ENCODE results near the gene PPFIA4. TPM values are rescaled to one million over a fixed set of nuclear protein-coding genes. Genes with fewer than 3 reads are reported as not detected.

Gene PPFIA4
- total RNA-seq, 1 experiment from 2014 or later = 10.8 TPM

- no peaks in the 10 kb centered on the region for H3K79me2 ChIP-seq (ENCODE audit: insufficient read depth, low read length)
- no peak for DNase-seq (ENCODE audit: low read depth, low spot score)
- no peak overlapping the region for H3K9ac ChIP-seq (ENCODE audit: low read length)
- no peaks in the 10 kb centered on the region for H3K27me3 ChIP-seq (ENCODE audit: insufficient read depth, low read length)
- H4K20me1 ChIP-seq (ENCODE audit: insufficient read depth) = no peaks in the 10 kb centered on the region
- no peak for TF ChIP-seq EGR1 (IDR thresholded peaks at IDR 0.05; ENCODE audit: low read depth)
- no peak for TF ChIP-seq CBX3 (IDR thresholded peaks at IDR 0.05; ENCODE audit: low read depth)
- no peak for TF ChIP-seq ATF3 (IDR thresholded peaks at IDR 0.05)
- TF ChIP-seq ELF1 (IDR thresholded peaks at IDR 0.05; ENCODE audit: borderline replicate concordance, low read depth) = no peak
- TF ChIP-seq REST (IDR thresholded peaks at IDR 0.05; ENCODE audit: low read depth) = no peak
- TF ChIP-seq, protein P1, sequence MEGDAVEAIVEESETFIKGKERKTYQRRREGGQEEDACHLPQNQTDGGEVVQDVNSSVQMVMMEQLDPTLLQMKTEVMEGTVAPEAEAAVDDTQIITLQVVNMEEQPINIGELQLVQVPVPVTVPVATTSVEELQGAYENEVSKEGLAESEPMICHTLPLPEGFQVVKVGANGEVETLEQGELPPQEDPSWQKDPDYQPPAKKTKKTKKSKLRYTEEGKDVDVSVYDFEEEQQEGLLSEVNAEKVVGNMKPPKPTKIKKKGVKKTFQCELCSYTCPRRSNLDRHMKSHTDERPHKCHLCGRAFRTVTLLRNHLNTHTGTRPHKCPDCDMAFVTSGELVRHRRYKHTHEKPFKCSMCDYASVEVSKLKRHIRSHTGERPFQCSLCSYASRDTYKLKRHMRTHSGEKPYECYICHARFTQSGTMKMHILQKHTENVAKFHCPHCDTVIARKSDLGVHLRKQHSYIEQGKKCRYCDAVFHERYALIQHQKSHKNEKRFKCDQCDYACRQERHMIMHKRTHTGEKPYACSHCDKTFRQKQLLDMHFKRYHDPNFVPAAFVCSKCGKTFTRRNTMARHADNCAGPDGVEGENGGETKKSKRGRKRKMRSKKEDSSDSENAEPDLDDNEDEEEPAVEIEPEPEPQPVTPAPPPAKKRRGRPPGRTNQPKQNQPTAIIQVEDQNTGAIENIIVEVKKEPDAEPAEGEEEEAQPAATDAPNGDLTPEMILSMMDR (IDR thresholded peaks at IDR 0.05 in 2 of 3, conservative IDR thresholded peaks at IDR 0.05 in 1 of 3; ENCODE audit: borderline replicate concordance in 1 of 3, insufficient read depth in 1 of 3, low read depth in 2 of 3, low read length in 2 of 3) = no peak
- H3K9me2 ChIP-seq (ENCODE audit: insufficient read depth) = no peaks in the 10 kb centered on the region
- ChIA-PET POLR2A (no interaction called here), CTCF (no interaction called here), RAD21 (ENCODE audit: low non-redundant PET in 1 of 2, low total read pairs in 2 of 2, uncharacterized antibody in 2 of 2, unreplicated experiment in 2 of 2) (no interaction called here)
- no peak overlapping the region for H3K27ac ChIP-seq (ENCODE audit: low read depth, low read length)
- H2AFZ ChIP-seq (ENCODE audit: low read depth, low read length, poor library complexity, severe bottlenecking) = no peak overlapping the region
- BruUV-seq (replicated peaks) = no TSS peak
- intact Hi-C loops (cut with micrococcal nuclease) = no loop called here
- no peak overlapping the region for H3K4me2 ChIP-seq (ENCODE audit: low read length)
- no peaks in the 10 kb centered on the region for H3K4me1 ChIP-seq (ENCODE audit: control insufficient read depth in 1 of 2, insufficient read depth in 2 of 2, low read length in 2 of 2)
- no peak overlapping the region for H3K4me3 ChIP-seq (replicated peaks in 1 of 2; ENCODE audit: low read depth in 1 of 2, low read length in 2 of 2)
- no peaks in the 10 kb centered on the region; a peak in 1 of 4 replicates for H3K36me3 ChIP-seq (ENCODE audit: control insufficient read depth in 1 of 2, insufficient read depth in 2 of 2, low read length in 2 of 2)
- no peaks in the 10 kb centered on the region for H3K9me3 ChIP-seq (ENCODE audit: control insufficient read depth in 1 of 2, insufficient read depth in 1 of 2, low read depth in 1 of 2, low read length in 2 of 2)
- no peak for ATAC-seq
Measured at GRCh38 chr1:203080456-203080855, 54.2 kb downstream of the PPFIA4 start.

Data from HCT116 (cell line).